Tibial nerve (tissue), 4 donors: ENCODE measurements around the gene TERC.

Source experiments
- CTCF ChIP-seq, 5 experiments: fragments of 200-600 bp in 3 of 5; fragments of 450-650 bp in 2 of 5; sonication (generic) in 3 of 5; IDR thresholded peaks; one replicate each; pipeline ENCODE4 v1.5.1; 2016 to 2019; ENCODE audit warnings: antibody characterized with exemption in 5 of 5, mild to moderate bottlenecking in 3 of 5, moderate library complexity in 2 of 5
- EP300 ChIP-seq, 2 donors: sonication (generic); formaldehyde crosslinking; IDR thresholded peaks; one replicate each; pipeline ENCODE4 v1.6.1; 2017; ENCODE audit warnings: antibody characterized with exemption in 2 of 2, mild to moderate bottlenecking in 1 of 2
- POLR2A ChIP-seq, 2 donors: fragments of 450-650 bp; IDR thresholded peaks; one replicate each; pipeline ENCODE4 v1.6.1; 2017; ENCODE audit warnings: antibody characterized with exemption in 2 of 2, mild to moderate bottlenecking in 2 of 2, moderate library complexity in 2 of 2

GRCh38 chr3:169792359-169792758, 27.5 kb upstream of the TERC start:
- no peak for TF ChIP-seq CTCF (IDR thresholded peaks at IDR 0.05)
- TF ChIP-seq POLR2A (IDR thresholded peaks at IDR 0.05), result no peak
- no peak for TF ChIP-seq EP300 (IDR thresholded peaks at IDR 0.05)
